T1000 (cell line): Measurements from ENCODE around the gene ART5.
"Not testable (repeated sequence)": the region's sequence is repeated elsewhere in the genome, so short reads cannot be mapped to it uniquely, and the experiment has no call there.

Source experiments
- DNase-seq: peaks from one replicate; lab custom pipeline; 2025; ENCODE audit warnings: mixed read lengths; lab: John Stamatoyannopoulos, UW

Gene ART5

GRCh38 chr11:3616721-3617460 is 24.9 kb downstream of the ART5 start:
- DNase-seq: no peak

DNA sequence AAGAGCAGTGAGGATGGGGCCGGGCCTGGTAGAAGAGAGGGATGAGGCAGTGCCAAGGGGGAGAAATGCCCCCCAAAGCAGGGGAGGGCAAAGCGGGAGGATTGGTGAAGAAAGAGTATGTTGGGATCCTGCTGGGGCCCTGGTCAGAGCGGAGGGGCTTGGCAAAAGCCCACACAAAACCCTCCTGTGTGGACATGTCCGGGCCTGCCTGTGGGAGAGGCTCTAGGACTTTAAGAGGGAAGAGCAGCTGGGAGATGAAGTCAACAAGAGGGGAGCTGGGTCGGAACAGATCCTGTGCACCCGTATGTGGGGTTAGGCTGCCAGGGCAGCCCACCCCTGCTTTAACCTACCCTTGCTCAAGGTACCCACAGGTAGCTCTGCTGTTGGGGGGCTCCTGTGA is 25.8 kb downstream of the ART5 start:
- DNase-seq: no peak

DNA sequence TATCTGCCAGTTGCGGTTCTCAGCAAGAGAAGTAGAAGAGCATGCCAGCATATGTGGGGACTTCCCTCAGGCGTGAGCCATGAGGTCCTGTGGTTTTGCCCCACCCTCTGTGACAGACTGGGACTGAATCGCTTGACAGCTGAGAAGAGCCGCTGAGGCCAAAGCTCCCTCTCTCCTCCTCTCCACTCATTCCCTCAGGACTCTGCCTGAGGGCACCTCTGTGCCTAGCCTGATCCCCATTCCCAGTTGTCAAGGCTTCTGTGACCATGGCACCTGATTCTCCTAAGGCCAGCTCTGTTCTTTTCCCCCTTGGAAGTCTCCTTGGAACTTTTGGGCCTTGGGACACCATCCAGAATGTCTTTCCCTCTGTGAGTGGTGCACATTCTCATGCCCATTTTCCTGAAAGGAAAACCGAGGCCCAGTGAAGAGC is 27.0 kb downstream of the ART5 start:
- no peak for DNase-seq

GRCh38 chr11:3613998-3614741 is 27.6 kb downstream of the ART5 start:
- DNase-seq: no peak

DNA sequence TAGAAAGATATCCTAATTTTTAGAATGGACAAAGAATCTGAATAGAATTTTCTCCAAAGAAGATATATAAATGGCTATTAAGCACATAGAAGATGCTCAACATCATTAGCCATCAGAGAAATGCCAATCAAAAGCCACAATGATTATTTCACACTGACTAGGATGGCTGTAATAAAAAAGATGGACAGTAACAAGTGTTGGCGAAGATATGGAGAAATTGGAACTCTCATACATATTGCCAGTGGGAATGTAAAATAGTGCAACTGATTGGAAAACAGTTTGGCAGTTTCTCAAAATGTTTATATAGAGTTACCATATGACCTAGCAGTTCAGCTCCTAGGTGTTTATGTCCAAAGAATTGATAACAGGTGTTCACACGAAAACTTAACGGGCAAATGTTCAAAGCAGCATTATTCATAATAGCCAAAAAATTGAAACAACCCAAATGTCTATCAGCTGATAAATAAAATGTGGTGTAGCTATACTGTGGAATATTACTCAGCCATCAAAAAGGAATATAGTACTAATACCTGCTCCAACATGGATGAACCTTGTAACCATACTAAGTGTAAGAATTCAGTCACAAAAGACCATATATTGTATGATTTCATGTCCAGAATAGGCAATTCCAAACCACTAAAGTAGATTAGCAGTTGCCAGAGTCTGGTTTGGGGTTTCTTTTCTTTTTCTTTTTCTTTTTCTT is 29.7 kb downstream of the ART5 start:
- DNase-seq: no peak

- no peak for DNase-seq
Observed at GRCh38 chr11:3610846-3611245, 30.9 kb downstream of the ART5 start.

DNA sequence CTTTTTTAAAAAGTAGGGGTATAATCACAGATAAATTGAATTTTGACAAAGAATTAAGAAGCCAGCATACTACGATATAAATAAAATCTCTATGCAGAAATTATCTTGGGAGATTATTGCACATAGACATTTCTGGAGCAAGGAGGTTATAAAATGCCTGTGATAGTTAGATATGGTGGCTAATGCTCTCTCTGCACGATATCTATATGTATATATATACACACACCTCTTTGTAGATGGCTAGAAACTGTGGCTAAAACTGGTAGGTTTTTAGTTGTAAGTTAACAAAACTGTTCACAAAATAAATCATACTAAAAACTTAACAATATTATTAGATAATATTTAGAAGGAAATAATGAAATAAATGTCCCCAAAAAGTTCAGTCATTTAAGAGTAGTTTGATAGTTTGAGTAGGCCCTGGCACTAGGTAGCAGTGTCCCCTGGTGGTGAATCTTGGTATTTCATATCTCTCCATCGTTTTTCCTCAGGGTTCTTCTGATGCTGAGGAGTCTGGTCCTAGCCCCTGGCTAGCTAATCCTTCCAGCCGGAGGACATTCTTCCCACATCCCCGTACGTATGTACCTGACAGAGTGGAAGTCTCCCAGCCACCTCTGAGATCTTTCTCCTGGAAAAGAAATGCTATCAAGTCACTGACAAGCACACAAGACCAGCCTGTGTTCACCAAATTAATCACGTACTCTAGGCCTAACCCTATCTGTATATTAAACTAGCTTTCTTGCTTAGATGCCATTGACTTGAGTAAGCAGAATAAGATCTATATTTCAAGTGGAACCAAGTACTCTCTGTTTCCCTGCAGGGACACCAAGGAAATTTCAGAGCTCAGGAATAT is 32.2 kb downstream of the ART5 start:
- DNase-seq: no peak

DNA sequence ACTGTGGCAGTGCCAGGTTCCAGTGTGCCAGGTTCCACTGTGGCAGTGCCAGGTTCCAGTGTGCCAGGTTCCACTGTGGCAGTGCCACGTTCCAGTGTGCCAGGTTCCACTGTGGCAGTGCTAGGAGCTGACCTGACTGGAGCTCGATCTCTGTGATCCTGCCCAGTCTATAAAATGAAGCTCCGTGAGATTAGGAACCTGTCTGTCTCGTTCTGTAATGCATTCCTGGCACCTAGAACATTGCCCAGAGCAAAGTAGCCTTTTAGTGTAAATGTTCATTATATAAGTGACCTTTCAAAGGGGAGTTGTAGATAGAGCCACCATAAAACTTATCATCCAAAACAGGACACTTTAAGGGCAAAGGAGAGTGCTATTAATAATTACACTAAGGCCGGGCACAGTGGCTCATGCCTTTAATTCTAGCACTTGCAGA is 36.0 kb downstream of the ART5 start:
- no peak for DNase-seq

- DNase-seq: no peak
Observed at GRCh38 chr11:3605283-3605662, 36.5 kb downstream of the ART5 start.

DNA sequence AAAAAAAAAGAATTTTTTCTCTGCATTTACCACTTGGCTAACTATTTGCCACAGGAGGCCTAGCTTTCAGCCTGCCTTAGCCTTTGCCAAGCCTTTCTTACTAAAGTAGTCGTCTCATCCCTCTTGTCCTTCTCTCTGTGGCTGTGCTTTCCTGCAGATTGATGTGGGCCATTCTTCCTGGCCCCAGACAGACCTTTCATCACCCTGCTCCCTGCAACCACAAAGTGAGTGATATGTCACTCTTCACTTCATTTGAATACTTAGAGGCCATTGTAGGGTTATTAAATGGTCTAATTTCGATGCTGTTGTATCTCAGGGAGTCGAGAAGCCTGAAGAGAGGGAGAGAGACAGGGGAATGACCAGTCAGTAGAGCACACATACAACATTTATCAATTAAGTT is 37.6 kb downstream of the ART5 start:
- no peak for DNase-seq

DNA sequence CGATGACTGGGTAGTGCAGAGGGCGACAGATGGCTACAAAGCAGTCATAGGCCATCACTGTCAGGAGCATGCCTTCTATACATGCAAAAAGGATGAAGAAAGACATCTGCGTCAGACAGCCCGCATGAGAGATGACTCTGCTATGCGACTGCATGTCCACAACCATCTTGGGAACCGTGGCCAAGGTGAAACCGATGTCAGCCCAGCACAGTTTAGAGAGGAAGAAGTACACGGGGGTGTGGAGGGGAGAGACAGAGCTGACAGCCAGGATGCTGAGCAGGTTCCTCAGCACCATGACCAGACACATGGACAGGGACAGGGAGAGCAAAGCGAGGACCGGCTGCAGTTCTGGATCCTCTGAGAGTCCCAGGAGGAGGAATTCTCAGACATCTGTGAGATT is 41.6 kb downstream of the ART5 start:
- not testable (repeated sequence) for DNase-seq

DNA sequence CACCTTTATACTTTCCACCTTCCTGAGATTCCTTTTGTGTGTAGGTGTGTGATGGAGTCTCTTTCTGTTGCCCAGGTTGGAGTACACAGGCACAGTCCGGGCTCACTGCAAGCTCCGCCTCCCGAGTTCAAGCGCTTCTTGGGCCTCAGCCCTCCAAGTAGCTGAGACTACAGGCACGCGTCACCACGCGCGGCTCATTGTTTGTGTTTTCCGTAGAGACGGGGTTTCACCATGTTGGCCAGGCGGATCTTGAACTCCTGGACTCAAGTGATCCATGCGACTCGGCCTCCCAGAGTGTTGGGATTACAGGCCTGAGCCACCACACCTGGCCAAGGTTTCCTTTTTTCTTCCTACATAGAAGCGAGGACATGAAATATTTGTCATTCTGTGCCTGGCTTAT is 44.0 kb downstream of the ART5 start:
- not testable (repeated sequence) for DNase-seq

DNA sequence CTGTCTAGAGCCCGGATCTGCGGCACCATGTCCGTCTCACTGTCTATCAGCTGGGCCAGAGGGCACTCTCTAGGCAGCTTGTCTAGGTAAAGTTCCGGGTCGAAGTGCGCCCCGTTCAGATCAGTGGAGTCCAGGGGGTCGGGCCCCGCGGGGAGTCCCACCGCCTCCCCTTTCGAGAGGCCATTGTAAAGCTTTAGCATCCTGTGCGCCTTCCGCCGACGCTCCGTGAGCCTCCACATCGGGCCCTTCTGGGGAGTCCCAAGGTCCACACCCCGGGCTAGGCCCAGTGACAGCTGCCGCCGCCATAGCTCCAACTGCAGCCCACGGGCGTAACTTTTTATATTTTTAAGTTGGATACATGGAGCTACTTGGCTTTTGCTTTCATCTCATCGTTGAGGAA is 50.5 kb downstream of the ART5 start:
- not testable (repeated sequence) for DNase-seq

DNA sequence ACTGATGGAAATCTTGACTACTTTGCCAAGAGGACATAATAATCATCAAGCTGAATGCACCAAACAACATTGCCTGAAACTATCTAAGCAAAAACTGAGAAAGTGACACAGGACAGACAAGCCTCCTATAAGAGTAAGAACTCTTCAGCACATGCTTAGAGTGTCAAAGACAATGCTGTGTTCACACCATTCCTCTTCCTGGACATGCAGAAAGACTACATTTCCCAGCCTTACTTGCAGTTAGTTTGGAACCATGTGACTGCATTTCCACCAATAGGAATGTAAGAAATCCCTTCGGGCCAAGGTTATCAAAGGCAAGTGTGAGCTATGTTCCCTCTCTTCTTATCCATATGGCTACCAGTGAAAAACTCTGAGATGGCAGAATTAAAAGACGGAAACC is 51.6 kb downstream of the ART5 start:
- DNase-seq: not testable (repeated sequence)

DNA sequence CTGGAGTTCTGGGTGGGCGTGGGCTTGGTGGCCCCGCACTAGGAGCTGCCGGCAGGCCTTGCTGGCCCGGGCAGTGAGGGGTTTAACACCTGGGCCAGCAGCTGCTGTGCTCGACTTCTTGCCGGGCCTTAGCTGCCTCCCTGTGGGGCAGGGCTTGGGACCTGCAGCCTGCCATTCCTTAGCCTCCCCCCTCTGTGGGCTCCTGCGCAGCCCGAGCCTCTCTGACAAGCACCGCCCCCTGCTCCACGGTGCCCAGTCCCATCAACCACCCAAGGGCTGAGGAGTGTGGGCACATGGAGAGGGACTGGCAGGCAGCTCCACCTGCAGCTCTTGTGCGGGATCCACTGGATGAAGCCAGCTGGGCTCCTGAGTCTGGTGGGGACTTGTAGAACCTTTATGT is 53.0 kb downstream of the ART5 start:
- not testable (repeated sequence) for DNase-seq
